ENCODE data around the gene CCDC188. TPM values are rescaled to one million over a fixed set of nuclear protein-coding genes. Genes with fewer than 3 reads are reported as not detected.

CCDC188 gene
- polyA plus RNA-seq, 1 donor from 2014 or later = not detected

- H4K20me1 ChIP-seq (ENCODE audit: insufficient read depth) = no peaks in the 10 kb centered on the region
- no peak for TF ChIP-seq SMC3 (conservative IDR thresholded peaks at IDR 0.05; ENCODE audit: poor library complexity)
- no peak for TF ChIP-seq TAF1 (IDR thresholded peaks at IDR 0.05; ENCODE audit: low read depth)
- TF ChIP-seq, protein P1, sequence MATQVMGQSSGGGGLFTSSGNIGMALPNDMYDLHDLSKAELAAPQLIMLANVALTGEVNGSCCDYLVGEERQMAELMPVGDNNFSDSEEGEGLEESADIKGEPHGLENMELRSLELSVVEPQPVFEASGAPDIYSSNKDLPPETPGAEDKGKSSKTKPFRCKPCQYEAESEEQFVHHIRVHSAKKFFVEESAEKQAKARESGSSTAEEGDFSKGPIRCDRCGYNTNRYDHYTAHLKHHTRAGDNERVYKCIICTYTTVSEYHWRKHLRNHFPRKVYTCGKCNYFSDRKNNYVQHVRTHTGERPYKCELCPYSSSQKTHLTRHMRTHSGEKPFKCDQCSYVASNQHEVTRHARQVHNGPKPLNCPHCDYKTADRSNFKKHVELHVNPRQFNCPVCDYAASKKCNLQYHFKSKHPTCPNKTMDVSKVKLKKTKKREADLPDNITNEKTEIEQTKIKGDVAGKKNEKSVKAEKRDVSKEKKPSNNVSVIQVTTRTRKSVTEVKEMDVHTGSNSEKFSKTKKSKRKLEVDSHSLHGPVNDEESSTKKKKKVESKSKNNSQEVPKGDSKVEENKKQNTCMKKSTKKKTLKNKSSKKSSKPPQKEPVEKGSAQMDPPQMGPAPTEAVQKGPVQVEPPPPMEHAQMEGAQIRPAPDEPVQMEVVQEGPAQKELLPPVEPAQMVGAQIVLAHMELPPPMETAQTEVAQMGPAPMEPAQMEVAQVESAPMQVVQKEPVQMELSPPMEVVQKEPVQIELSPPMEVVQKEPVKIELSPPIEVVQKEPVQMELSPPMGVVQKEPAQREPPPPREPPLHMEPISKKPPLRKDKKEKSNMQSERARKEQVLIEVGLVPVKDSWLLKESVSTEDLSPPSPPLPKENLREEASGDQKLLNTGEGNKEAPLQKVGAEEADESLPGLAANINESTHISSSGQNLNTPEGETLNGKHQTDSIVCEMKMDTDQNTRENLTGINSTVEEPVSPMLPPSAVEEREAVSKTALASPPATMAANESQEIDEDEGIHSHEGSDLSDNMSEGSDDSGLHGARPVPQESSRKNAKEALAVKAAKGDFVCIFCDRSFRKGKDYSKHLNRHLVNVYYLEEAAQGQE (IDR thresholded peaks at IDR 0.05; ENCODE audit: borderline replicate concordance) = no peak
- no peak for TF ChIP-seq MXI1 (conservative IDR thresholded peaks at IDR 0.05; ENCODE audit: poor library complexity, severe bottlenecking)
- TF ChIP-seq, protein P2, sequence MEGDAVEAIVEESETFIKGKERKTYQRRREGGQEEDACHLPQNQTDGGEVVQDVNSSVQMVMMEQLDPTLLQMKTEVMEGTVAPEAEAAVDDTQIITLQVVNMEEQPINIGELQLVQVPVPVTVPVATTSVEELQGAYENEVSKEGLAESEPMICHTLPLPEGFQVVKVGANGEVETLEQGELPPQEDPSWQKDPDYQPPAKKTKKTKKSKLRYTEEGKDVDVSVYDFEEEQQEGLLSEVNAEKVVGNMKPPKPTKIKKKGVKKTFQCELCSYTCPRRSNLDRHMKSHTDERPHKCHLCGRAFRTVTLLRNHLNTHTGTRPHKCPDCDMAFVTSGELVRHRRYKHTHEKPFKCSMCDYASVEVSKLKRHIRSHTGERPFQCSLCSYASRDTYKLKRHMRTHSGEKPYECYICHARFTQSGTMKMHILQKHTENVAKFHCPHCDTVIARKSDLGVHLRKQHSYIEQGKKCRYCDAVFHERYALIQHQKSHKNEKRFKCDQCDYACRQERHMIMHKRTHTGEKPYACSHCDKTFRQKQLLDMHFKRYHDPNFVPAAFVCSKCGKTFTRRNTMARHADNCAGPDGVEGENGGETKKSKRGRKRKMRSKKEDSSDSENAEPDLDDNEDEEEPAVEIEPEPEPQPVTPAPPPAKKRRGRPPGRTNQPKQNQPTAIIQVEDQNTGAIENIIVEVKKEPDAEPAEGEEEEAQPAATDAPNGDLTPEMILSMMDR (IDR thresholded peaks at IDR 0.05; ENCODE audit: poor library complexity, severe bottlenecking) = no peak
- no peak for TF ChIP-seq EP300 (conservative IDR thresholded peaks at IDR 0.05; ENCODE audit: poor library complexity, severe bottlenecking)
- no peak overlapping the region for H3K4me3 ChIP-seq (ENCODE audit: low read length)
- no peak overlapping the region for H3K4me2 ChIP-seq (ENCODE audit: low read length)
- no peaks in the 10 kb centered on the region for H3K9me3 ChIP-seq (ENCODE audit: low read length)
- H3K27ac ChIP-seq (ENCODE audit: low read length) = no peak overlapping the region
- H2AFZ ChIP-seq (ENCODE audit: low read depth, low read length) = no peak overlapping the region
- H3K27me3 ChIP-seq (ENCODE audit: insufficient read depth, low read depth, low read length) = no peaks in the 10 kb centered on the region
- H3K9ac ChIP-seq (ENCODE audit: low read length) = no peak overlapping the region
- H3K36me3 ChIP-seq (ENCODE audit: insufficient read depth, low read length) = no peaks in the 10 kb centered on the region
- H3K9me2 ChIP-seq (ENCODE audit: insufficient read depth, low read length) = no peaks in the 10 kb centered on the region
- no peaks in the 10 kb centered on the region for H3F3A ChIP-seq (ENCODE audit: insufficient read depth, low read length, poor library complexity, severe bottlenecking)
- H3K79me2 ChIP-seq (replicated peaks; ENCODE audit: insufficient read depth, low read length) = no peaks in the 10 kb centered on the region
Measured at GRCh38 chr22:20186871-20187546, 36.2 kb upstream of the CCDC188 start.

DNA sequence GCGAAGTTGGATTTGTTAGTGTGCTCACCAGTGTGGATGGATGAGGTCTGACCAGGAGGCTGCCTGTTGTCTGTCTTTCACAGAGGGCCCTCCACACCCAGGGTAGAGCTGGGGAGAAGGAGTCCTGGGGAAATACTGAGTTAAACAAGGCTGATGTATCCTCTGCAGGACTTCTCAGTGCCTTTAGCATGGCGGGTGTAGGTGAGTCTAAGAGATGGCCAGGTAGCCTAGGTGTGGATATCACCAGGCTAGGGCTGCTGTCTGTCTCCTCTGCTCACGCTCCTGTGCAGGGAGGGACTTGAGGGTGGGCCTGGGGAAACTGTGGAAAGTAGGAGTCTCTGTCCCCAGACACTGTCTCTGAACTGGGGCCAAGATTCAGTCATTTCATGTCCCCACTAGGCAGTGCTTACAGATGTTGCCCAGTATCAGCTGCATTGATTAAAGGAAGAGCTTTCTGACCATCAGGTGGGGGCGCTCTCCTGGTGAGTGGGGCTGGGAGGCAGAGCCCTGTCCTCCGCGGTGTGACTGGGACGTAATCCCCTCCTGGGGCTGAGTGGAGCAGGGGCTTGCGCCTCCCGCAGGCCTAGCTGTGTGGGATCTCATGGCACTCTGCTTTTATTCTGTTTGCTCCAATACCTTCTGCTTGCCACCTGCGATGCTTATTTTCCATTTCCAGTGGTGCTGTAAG lies 35.5 kb upstream of the CCDC188 start:
- Histone ChIP-seq H3K79me2 (replicated peaks; ENCODE audit: insufficient read depth, low read length) (no peaks in the 10 kb centered on the region), H3K27me3 (ENCODE audit: insufficient read depth, low read depth, low read length) (no peaks in the 10 kb centered on the region), H4K20me1 (ENCODE audit: insufficient read depth) (no peaks in the 10 kb centered on the region), H3K9me3 (ENCODE audit: low read length) (no peaks in the 10 kb centered on the region), H2AFZ (ENCODE audit: low read depth, low read length) (no peak overlapping the region), H3K36me3 (ENCODE audit: insufficient read depth, low read length) (no peaks in the 10 kb centered on the region), H3K4me2 (ENCODE audit: low read length) (no peak overlapping the region), H3K9me2 (ENCODE audit: insufficient read depth, low read length) (no peaks in the 10 kb centered on the region), H3F3A (ENCODE audit: insufficient read depth, low read length, poor library complexity, severe bottlenecking) (no peaks in the 10 kb centered on the region), H3K27ac (ENCODE audit: low read length) (no peak overlapping the region), H3K9ac (ENCODE audit: low read length) (no peak overlapping the region), H3K4me3 (ENCODE audit: low read length) (no peak overlapping the region)
- TF ChIP-seq, protein P2 (IDR thresholded peaks at IDR 0.05; ENCODE audit: poor library complexity, severe bottlenecking) = peak; percentile 39
- no peak for TF ChIP-seq EP300 (conservative IDR thresholded peaks at IDR 0.05; ENCODE audit: poor library complexity, severe bottlenecking)

Measured in neural cell (in vitro differentiated cells).